HepG2 (cell line): Measurements from ENCODE around the gene ZNF333.

Experiments
- ATF2 ChIP-seq: sonication (generic); formaldehyde crosslinking; IDR thresholded peaks from 2 replicates; pipeline ENCODE4 v1.4.0; 2020; ENCODE audit warnings: missing genetic modification reagents
- CTCF ChIP-seq: sonication (generic); formaldehyde crosslinking; IDR thresholded peaks from 2 replicates; pipeline ENCODE4 v1.5.0; 2020; ENCODE audit warnings: mild to moderate bottlenecking, missing genetic modification reagents, moderate library complexity
- E2F2 ChIP-seq: sonication (generic); formaldehyde crosslinking; IDR thresholded peaks from 2 replicates; pipeline ENCODE4 v1.4.0; 2020; ENCODE audit warnings: missing genetic modification reagents, borderline replicate concordance
- FOXJ3 ChIP-seq: sonication (generic); formaldehyde crosslinking; IDR thresholded peaks from 2 replicates; pipeline ENCODE4 v1.4.0; 2020; ENCODE audit warnings: missing genetic modification reagents, mild to moderate bottlenecking, borderline replicate concordance
- PHB2 ChIP-seq: fragments of 450-650 bp; IDR thresholded peaks from 2 replicates; pipeline ENCODE4 v1.6.1; 2018; ENCODE audit not compliant: partially characterized antibody
- SRSF1 ChIP-seq: fragments of 200-400 bp; formaldehyde crosslinking; optimal IDR thresholded peaks from 2 replicates; pipeline ENCODE3; 2017; ENCODE audit warnings: mild to moderate bottlenecking, low read depth, low read length, moderate library complexity
- ZNF512 ChIP-seq: sonication (generic); formaldehyde crosslinking; IDR thresholded peaks from 2 replicates; pipeline ENCODE4 v1.4.0; 2020; ENCODE audit warnings: mild to moderate bottlenecking, missing genetic modification reagents
- TF ChIP-seq, protein P1 (sequence below): sonication (generic); formaldehyde crosslinking; IDR thresholded peaks from 2 replicates; pipeline ENCODE4 v1.4.0; 2020; ENCODE audit warnings: missing genetic modification reagents

- TF ChIP-seq ZNF512 (CRISPR knock-in tag): no peak
- TF ChIP-seq, protein P1, sequence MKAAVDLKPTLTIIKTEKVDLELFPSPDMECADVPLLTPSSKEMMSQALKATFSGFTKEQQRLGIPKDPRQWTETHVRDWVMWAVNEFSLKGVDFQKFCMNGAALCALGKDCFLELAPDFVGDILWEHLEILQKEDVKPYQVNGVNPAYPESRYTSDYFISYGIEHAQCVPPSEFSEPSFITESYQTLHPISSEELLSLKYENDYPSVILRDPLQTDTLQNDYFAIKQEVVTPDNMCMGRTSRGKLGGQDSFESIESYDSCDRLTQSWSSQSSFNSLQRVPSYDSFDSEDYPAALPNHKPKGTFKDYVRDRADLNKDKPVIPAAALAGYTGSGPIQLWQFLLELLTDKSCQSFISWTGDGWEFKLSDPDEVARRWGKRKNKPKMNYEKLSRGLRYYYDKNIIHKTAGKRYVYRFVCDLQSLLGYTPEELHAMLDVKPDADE: no peak
- no peak for TF ChIP-seq E2F2
- TF ChIP-seq PHB2: no peak
- TF ChIP-seq SRSF1: no peak
- no peak for TF ChIP-seq CTCF
- no peak for TF ChIP-seq FOXJ3 (CRISPR knock-in tag)
- TF ChIP-seq ATF2 (CRISPR knock-in tag): no peak
Measured at GRCh38 chr19:14703833-14704232, 14.0 kb downstream of the ZNF333 start.
